Keratinocyte (primary cell): ENCODE data around the gene NOL7. TPM values are rescaled to one million over a fixed set of nuclear protein-coding genes. Genes with fewer than 3 reads are reported as not detected.
A peak's percentile ranks its signal among the peaks of the same experiment; 100 is the strongest.

Source experiments
- DNase-seq: peaks from one replicate; pipeline ENCODE4 v3.0.0-alpha.2; 2011; ENCODE audit warnings: low read depth, missing footprints, low spot score
- FAIRE-seq: peaks from 2 replicates; lab custom pipeline; 2011; peaks lifted over from hg19 to GRCh38; lab: Jason Lieb, UNC
- H2AFZ ChIP-seq: 2 replicates; pipeline ENCODE4 v1.6.0; 2012; ENCODE audit warnings: low read length, control low read depth, inconsistent platforms; ENCODE audit not compliant: control insufficient read depth
- H3K27ac ChIP-seq: 2 replicates; pipeline ENCODE4 v1.5.1; 2011; ENCODE audit warnings: low read length; ENCODE audit not compliant: control insufficient read depth, insufficient read depth
- H3K27me3 ChIP-seq: 3 replicates; pipeline ENCODE4 v1.6.0; 2011; ENCODE audit warnings: low read length; ENCODE audit not compliant: control insufficient read depth, insufficient read depth; ENCODE audit errors: extremely low read depth
- H3K36me3 ChIP-seq, 2 experiments: 2 replicates in 1 of 2; 3 replicates in 1 of 2; pipeline ENCODE4 v1.5.1; 2011; ENCODE audit warnings: low read length in 2 of 2, mild to moderate bottlenecking in 1 of 2; ENCODE audit not compliant: control insufficient read depth in 2 of 2, insufficient read depth in 2 of 2; ENCODE audit errors: extremely low read depth in 1 of 2
- H3K4me1 ChIP-seq: 3 replicates; pipeline ENCODE4 v1.5.1; 2011; ENCODE audit warnings: low read length; ENCODE audit not compliant: control insufficient read depth, insufficient read depth; ENCODE audit errors: extremely low read depth
- H3K4me2 ChIP-seq: 3 replicates; pipeline ENCODE4 v1.6.0; 2011; ENCODE audit warnings: low read depth, low read length; ENCODE audit not compliant: control insufficient read depth, insufficient read depth; ENCODE audit errors: extremely low read depth
- H3K4me3 ChIP-seq, 3 experiments: fragments of 200-600 bp in 1 of 3; sonication (generic) in 1 of 3; 2 replicates in 2 of 3; 3 replicates in 1 of 3; pipeline ENCODE4 v1.5.1; 2011 to 2016; ENCODE audit warnings: low read length in 3 of 3, mild to moderate bottlenecking in 3 of 3, control low read depth in 2 of 3, inconsistent platforms in 1 of 3, low read depth in 1 of 3, mixed read lengths in 1 of 3, mixed run types in 1 of 3, moderate library complexity in 1 of 3; ENCODE audit not compliant: control insufficient read depth in 2 of 3, insufficient read depth in 2 of 3; ENCODE audit errors: extremely low read depth in 1 of 3
- H3K79me2 ChIP-seq: 2 replicates; pipeline ENCODE4 v1.6.0; 2012; ENCODE audit warnings: low read length; ENCODE audit not compliant: control insufficient read depth, insufficient read depth
- H3K9ac ChIP-seq: 3 replicates; pipeline ENCODE4 v1.6.0; 2011; ENCODE audit warnings: low read length; ENCODE audit not compliant: control insufficient read depth, insufficient read depth; ENCODE audit errors: extremely low read depth
- H3K9me1 ChIP-seq: 3 replicates; pipeline ENCODE4 v1.6.0; 2011; ENCODE audit warnings: low read length; ENCODE audit not compliant: control insufficient read depth, insufficient read depth; ENCODE audit errors: extremely low read depth
- H3K9me3 ChIP-seq: 2 replicates; pipeline ENCODE4 v1.5.1; 2012; ENCODE audit warnings: low read depth, low read length; ENCODE audit not compliant: control insufficient read depth
- H4K20me1 ChIP-seq: 3 replicates; pipeline ENCODE4 v1.6.0; 2011; ENCODE audit warnings: low read length; ENCODE audit not compliant: control insufficient read depth, insufficient read depth; ENCODE audit errors: extremely low read depth
- EZH2 ChIP-seq: IDR thresholded peaks from one replicate; pipeline ENCODE4 v1.6.1; 2012; ENCODE audit warnings: inconsistent platforms, mild to moderate bottlenecking, low read length, moderate library complexity
- dilution Hi-C: fragments of 300-500 bp; cut with MboI; formaldehyde crosslinking; loops from one replicate; pipeline ENCODE4 v1.7.0; 2020; ENCODE audit warnings: low sequenced_read_pairs; ENCODE audit not compliant: extremely low pct_ligation_motif_present
- polyA plus RNA-seq, 5 experiments: library from polyadenylated mRNA; depleted of rRNA in 3 of 5; stranded (reverse) in 3 of 5; stranded (forward) in 1 of 5; unstranded in 1 of 5; fragments of >200 nt; gene quantifications; 1 replicate in 1 of 5; 2 replicates in 3 of 5; 3 replicates in 1 of 5; pipeline versions ENCODE4 v1.2.1 to v1.2.3, GENCODE V29; 2011 to 2012; ENCODE audit warnings: missing spikeins in 2 of 5, low read depth in 1 of 5, low replicate concordance in 1 of 5
- TF ChIP-seq, protein P1 (sequence below), 3 experiments: IDR thresholded peaks in 1 of 3; conservative IDR thresholded peaks in 1 of 3; optimal IDR thresholded peaks in 1 of 3; 2 replicates in 2 of 3; 3 replicates in 1 of 3; pipeline versions ENCODE3 to v1.5.1; 2011; ENCODE audit warnings: low read length in 3 of 3, mild to moderate bottlenecking in 3 of 3, moderate library complexity in 2 of 3, control low read depth in 1 of 3, inconsistent platforms in 1 of 3; ENCODE audit not compliant: insufficient read depth in 2 of 3; ENCODE audit errors: extremely low read depth in 1 of 3

The NOL7 gene
- polyA plus RNA-seq, 1 donor (not counting 4 experiments of a cell fraction or from before 2014, with no cell fraction given), result 45.3 TPM

GRCh38 chr6:13574571-13575376 is 40.4 kb upstream of the NOL7 start, which contains the start of gene SIRT5:
Gene SIRT5 (plus strand): TSS chr6:13574601. CDS start chr6:13584111, 9,510 bp downstream.
- Histone ChIP-seq H3K9me3 (no peaks in the 10 kb centered on the region), H3K79me2 (no peaks in the 10 kb centered on the region), H4K20me1 (no peaks in the 10 kb centered on the region), H3K4me2 (peak within 1 kb of the TSS; percentile 83), H3K4me3 (peak within 1 kb of the TSS; percentile 68 to 87 (median 71)), H3K36me3 (peaks cover 1% of the 10 kb centered on the region in 2 experiments), H3K4me1 (peaks cover 8% of the 10 kb centered on the region), H3K9ac (peak within 1 kb of the TSS; percentile 93), H3K27me3 (no peaks in the 10 kb centered on the region), H3K9me1 (no peaks in the 10 kb centered on the region), H3K27ac (peak within 1 kb of the TSS; percentile 92), H2AFZ (peak within 1 kb of the TSS; percentile 92)
- peak; percentile 59 for DNase-seq
- dilution Hi-C loops, result no loop called here
- no peak for TF ChIP-seq EZH2
- TF ChIP-seq, protein P1, sequence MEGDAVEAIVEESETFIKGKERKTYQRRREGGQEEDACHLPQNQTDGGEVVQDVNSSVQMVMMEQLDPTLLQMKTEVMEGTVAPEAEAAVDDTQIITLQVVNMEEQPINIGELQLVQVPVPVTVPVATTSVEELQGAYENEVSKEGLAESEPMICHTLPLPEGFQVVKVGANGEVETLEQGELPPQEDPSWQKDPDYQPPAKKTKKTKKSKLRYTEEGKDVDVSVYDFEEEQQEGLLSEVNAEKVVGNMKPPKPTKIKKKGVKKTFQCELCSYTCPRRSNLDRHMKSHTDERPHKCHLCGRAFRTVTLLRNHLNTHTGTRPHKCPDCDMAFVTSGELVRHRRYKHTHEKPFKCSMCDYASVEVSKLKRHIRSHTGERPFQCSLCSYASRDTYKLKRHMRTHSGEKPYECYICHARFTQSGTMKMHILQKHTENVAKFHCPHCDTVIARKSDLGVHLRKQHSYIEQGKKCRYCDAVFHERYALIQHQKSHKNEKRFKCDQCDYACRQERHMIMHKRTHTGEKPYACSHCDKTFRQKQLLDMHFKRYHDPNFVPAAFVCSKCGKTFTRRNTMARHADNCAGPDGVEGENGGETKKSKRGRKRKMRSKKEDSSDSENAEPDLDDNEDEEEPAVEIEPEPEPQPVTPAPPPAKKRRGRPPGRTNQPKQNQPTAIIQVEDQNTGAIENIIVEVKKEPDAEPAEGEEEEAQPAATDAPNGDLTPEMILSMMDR (optimal IDR thresholded peaks at IDR 0.05 in 1 of 3, IDR thresholded peaks at IDR 0.05 in 1 of 3, conservative IDR thresholded peaks at IDR 0.05 in 1 of 3; ENCODE audit: extremely low read depth in 1 of 3, insufficient read depth in 2 of 3, low read length in 3 of 3), result no peak
- FAIRE-seq, result peak; percentile 76

DNA sequence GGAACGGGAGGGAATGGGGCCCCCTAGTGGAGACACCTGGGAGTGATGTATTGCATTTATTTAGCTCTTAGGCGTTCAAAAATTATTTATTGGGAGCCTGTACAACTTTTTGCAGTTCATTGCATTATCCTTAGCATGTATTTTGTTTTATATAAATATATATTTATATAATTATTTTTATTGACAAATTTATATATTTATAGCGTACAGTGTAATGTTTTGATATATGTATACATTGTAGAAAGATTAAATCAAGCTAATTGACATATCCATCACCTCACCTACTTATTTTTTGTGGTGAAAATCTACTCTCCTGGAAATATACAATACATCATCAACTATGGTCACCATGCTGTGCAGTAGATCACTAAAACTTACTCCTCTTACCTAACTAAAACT is 39.8 kb upstream of the NOL7 start:
- Histone ChIP-seq H3K4me3 (peak overlapping the region in 2 of 3 experiments; percentile 68 to 87), H2AFZ (no peak overlapping the region), H3K9ac (peak overlapping the region; percentile 93), H3K27ac (no peak overlapping the region), H3K79me2 (no peaks in the 10 kb centered on the region), H4K20me1 (no peaks in the 10 kb centered on the region), H3K9me1 (no peaks in the 10 kb centered on the region), H3K9me3 (no peaks in the 10 kb centered on the region), H3K4me1 (peaks cover 8% of the 10 kb centered on the region), H3K27me3 (no peaks in the 10 kb centered on the region), H3K4me2 (peak overlapping the region; percentile 83), H3K36me3 (peaks cover 1 to 4% of the 10 kb centered on the region in 2 experiments)
- TF ChIP-seq EZH2, result no peak
- TF ChIP-seq, protein P1 (optimal IDR thresholded peaks at IDR 0.05 in 1 of 3, IDR thresholded peaks at IDR 0.05 in 1 of 3, conservative IDR thresholded peaks at IDR 0.05 in 1 of 3; ENCODE audit: extremely low read depth in 1 of 3, insufficient read depth in 2 of 3, low read length in 3 of 3), result peak; percentile 72 to 81 (median 76)
- no peak for DNase-seq
- dilution Hi-C loops, result no loop called here
- no peak for FAIRE-seq
